Middle frontal gyrus (tissue), 1 donor: ENCODE measurements around the gene CELA1.
"Not testable (repeated sequence)": the region's sequence is repeated elsewhere in the genome, so short reads cannot be mapped to it uniquely, and the experiment has no call there.

Source experiments
- DNase-seq: peaks from one replicate; pipeline ENCODE4 v3.0.0-alpha.2; 2015; ENCODE audit warnings: low spot score; ENCODE audit errors: extremely low spot score

Gene CELA1

GRCh38 chr12:51318057-51318806, 28.2 kb downstream of the CELA1 start:
- not testable (repeated sequence) for DNase-seq

GRCh38 chr12:51311389-51311788, 35.1 kb downstream of the CELA1 start:
- no peak for DNase-seq

GRCh38 chr12:51307655-51308593, 38.6 kb downstream of the CELA1 start:
- DNase-seq = no peak

GRCh38 chr12:51306507-51306906, 40.0 kb downstream of the CELA1 start:
- no peak for DNase-seq

GRCh38 chr12:51300768-51301167, 45.7 kb downstream of the CELA1 start:
- not testable (repeated sequence) for DNase-seq

- DNase-seq = no peak
Measured at GRCh38 chr12:51295651-51296050, 50.8 kb downstream of the CELA1 start.

GRCh38 chr12:51294097-51294496, 52.4 kb downstream of the CELA1 start:
- not testable (repeated sequence) for DNase-seq

- no peak for DNase-seq
Measured at GRCh38 chr12:51293696-51294095, 52.8 kb downstream of the CELA1 start.

- not testable (repeated sequence) for DNase-seq
Measured at GRCh38 chr12:51291603-51292513, 54.6 kb downstream of the CELA1 start.

- DNase-seq = no peak
Measured at GRCh38 chr12:51285843-51286242, 60.6 kb downstream of the CELA1 start.

- DNase-seq = no peak
Measured at GRCh38 chr12:51281202-51281924, 65.1 kb downstream of the CELA1 start.
